C4-2B (cell line): Measurements from ENCODE around the gene AWAT2.

Experiments used
- CTCF ChIP-seq: fragments of 450-650 bp; conservative IDR thresholded peaks from 2 replicates; pipeline ENCODE4 v1.5.1; 2017; ENCODE audit warnings: mild to moderate bottlenecking
- ZFX ChIP-seq: fragments of 450-650 bp; IDR thresholded peaks from 2 replicates; pipeline ENCODE4 v1.6.1; 2017

GRCh38 chrX:70079297-70079696 lies 29.6 kb upstream of the AWAT2 start:
- no peak for TF ChIP-seq CTCF
- no peak for TF ChIP-seq ZFX
